GM20000 (cell line): ENCODE data around the gene EZR.
A peak's percentile ranks its signal among the peaks of the same experiment; 100 is the strongest.

ENCODE experiments used
- DNase-seq: peaks from one replicate; pipeline ENCODE4 v3.0.0; 2012; ENCODE audit warnings: low spot score
- CTCF ChIP-seq: IDR thresholded peaks from 2 replicates; pipeline ENCODE4 v1.5.1; 2012; ENCODE audit warnings: mild to moderate bottlenecking, control low read depth; ENCODE audit errors: extremely low read depth, missing control alignments

Gene EZR

GRCh38 chr6:158807515-158808441 is 11.4 kb downstream of the EZR start:
- no peak for TF ChIP-seq CTCF
- DNase-seq = no peak

DNA sequence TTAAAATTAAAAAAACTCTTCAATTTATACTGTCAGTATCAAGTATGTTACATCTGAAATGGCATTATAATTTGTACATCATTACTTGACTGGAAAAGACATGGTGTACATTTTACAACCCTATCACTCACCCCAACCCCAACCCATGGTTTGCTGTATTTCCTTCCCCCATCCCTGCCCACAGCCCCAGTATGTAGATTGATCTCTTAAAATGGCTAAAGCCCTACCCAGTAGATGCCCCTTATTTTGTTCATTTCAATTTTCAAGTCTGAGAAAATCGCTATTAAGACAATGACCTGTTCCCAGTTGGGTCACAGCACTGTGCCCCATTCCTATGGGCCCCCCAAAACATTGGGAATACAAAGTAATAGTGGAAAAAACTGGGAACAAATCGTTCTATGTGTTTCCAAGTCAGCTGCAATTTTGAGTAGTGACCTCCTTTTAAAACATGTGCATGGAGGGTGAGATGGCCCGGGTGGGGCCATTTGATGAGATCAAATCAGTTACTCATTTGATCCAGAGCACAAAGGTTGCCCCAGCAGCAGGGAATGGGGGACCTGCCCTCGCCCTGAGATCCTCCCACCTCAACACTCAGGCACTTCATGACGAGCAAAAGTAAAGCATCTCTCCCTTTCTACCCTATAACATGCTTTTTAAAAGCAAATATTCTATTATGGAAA is 13.3 kb downstream of the EZR start:
- no peak for TF ChIP-seq CTCF
- no peak for DNase-seq

GRCh38 chr6:158804207-158804606 is 15.0 kb downstream of the EZR start:
- no peak for TF ChIP-seq CTCF
- no peak for DNase-seq

DNA sequence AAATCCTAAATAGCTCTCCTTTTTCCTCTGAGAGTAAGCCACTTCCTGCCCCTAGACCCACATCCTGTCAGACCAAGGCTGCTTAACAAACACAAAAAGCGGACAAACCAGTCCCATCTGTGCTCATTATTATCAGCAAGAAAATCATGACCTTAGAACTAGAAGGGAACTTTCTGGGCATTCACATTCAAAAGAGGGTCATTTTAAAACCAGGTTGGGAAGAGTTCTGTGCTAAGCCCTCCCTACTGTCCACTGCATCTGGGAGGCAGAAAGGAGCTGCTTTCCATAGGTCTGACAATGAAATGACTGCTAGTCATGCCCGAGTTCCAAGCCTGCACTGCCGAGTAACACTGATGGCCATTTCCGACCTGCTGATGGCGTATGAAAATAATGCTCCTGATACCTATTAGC is 15.4 kb downstream of the EZR start:
- TF ChIP-seq CTCF = no peak
- DNase-seq = peak; percentile 53

- TF ChIP-seq CTCF = no peak
- DNase-seq = no peak
These were observed 17.4 kb downstream of the EZR start for GRCh38 chr6:158801655-158802294.

DNA sequence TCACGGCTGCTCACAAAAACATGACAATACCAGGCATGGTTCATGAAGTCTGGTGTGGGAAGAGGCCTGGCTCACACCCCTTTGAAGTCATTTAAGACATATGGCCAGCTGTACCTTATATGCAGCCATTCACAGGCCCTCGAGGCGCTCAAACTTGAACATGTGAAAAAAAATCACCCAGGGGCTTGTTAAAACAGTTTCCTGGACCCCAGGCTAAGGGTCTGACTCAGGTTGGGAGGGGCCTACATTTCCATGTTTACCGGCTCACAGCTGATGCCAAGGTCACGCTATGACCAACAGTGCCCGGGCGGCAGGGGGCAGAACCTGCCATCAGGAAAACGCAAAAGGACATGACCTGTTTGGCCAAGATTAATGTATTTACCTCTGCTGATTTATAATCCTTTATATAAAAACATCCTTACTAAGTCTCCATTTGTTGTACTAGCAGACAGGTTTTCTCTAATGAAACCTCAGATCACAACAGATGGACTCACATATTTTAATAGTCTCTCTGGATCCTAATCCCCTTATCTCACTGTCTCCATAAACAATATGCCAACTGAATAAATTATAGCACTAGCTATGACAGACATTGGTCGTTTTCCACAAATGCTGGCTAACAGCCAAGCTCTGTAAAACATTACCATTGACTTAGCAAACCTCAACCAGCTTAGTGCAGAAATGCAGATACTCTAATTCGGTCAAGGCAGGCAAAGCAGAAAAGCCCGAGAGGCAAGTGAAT is 19.9 kb downstream of the EZR start:
- no peak for DNase-seq
- no peak for TF ChIP-seq CTCF

- no peak for TF ChIP-seq CTCF
- DNase-seq = no peak
These were observed 20.9 kb downstream of the EZR start for GRCh38 chr6:158798311-158798710.
